Ovary (tissue), 3 donors: ENCODE measurements around the gene ASIP.

Source experiments
- CTCF ChIP-seq, 3 donors: fragments of 450-650 bp in 2 of 3; fragments of 200-600 bp in 1 of 3; IDR thresholded peaks; one replicate each; pipeline versions ENCODE4 v1.5.1 to v1.8.0; 2016 to 2022; ENCODE audit warnings: antibody characterized with exemption in 3 of 3, mild to moderate bottlenecking in 1 of 3
- EP300 ChIP-seq: sonication (generic); formaldehyde crosslinking; IDR thresholded peaks from one replicate; pipeline ENCODE4 v1.6.1; 2017; ENCODE audit warnings: antibody characterized with exemption
- POLR2A ChIP-seq: fragments of 450-650 bp; IDR thresholded peaks from one replicate; pipeline ENCODE4 v1.6.1; 2017; ENCODE audit warnings: antibody characterized with exemption, mild to moderate bottlenecking, moderate library complexity
- donor health status: DM: no; HTN: no; CAD: no.

GRCh38 chr20:34282041-34282440, 40.8 kb downstream of the ASIP start:
- TF ChIP-seq POLR2A, result no peak
- TF ChIP-seq EP300, result no peak
- no peak for TF ChIP-seq CTCF (IDR thresholded peaks at IDR 0.05)
